ENCODE results near the gene TPP1. TPM values are rescaled to one million over a fixed set of nuclear protein-coding genes. Genes with fewer than 3 reads are reported as not detected.

Gene TPP1
- total and polyA plus RNA-seq, 8 donors, result 60.3 to 264 (median 70.0) TPM

- Histone ChIP-seq H3K4me1 (no peaks in the 10 kb centered on the region), H3K27ac (no peak overlapping the region), H3K9me3 (no peaks in the 10 kb centered on the region), H3K27me3 (peaks cover 0 to 6% of the 10 kb centered on the region in 2 donors), H3K36me3 (peaks cover 0 to 5% of the 10 kb centered on the region in 2 donors), H3K4me3 (no peak overlapping the region)
- no peak for TF ChIP-seq CTCF (IDR thresholded peaks at IDR 0.05)
- DNase-seq (no peak), ATAC-seq (no peak)
- intact Hi-C loops (cut with DNase I), result no loop called here
Measured at GRCh38 chr11:6565988-6566703, 53.1 kb downstream of the TPP1 start.

- TF ChIP-seq CTCF (IDR thresholded peaks at IDR 0.05), result no peak
- intact Hi-C loops (cut with DNase I), result no loop called here
Measured at GRCh38 chr11:6565325-6565724, 53.9 kb downstream of the TPP1 start.

GRCh38 chr11:6563667-6564066 is 55.6 kb downstream of the TPP1 start:
- H3K4me1 ChIP-seq, result no peaks in the 10 kb centered on the region
- H3K27me3 ChIP-seq, result no peaks in the 10 kb centered on the region
- no peaks in the 10 kb centered on the region for H3K9me3 ChIP-seq
- no peak overlapping the region for H3K4me3 ChIP-seq
- no peak for TF ChIP-seq CTCF (IDR thresholded peaks at IDR 0.05)
- H3K36me3 ChIP-seq, result peaks cover 0 to 5% of the 10 kb centered on the region in 2 donors
- ATAC-seq, result no peak
- H3K27ac ChIP-seq, result no peak overlapping the region
- no peak for DNase-seq
- intact Hi-C loops (cut with DNase I), result no loop called here

More at GRCh38 chr11:6565325-6565724, 53.9 kb downstream of the TPP1 start:
- Histone ChIP-seq H3K4me3 (no peak overlapping the region), H3K9me3 (no peaks in the 10 kb centered on the region), H3K36me3 (peaks cover 0 to 5% of the 10 kb centered on the region in 2 donors), H3K27ac (no peak overlapping the region), H3K4me1 (no peaks in the 10 kb centered on the region), H3K27me3 (no peaks in the 10 kb centered on the region)
- DNase-seq (no peak), ATAC-seq (no peak)

- no peaks in the 10 kb centered on the region for H3K27me3 ChIP-seq
- no peak overlapping the region for H3K27ac ChIP-seq
- no peak for TF ChIP-seq CTCF (IDR thresholded peaks at IDR 0.05)
- intact Hi-C loops (cut with DNase I), result no loop called here
- H3K9me3 ChIP-seq, result no peaks in the 10 kb centered on the region
- DNase-seq (no peak), ATAC-seq (no peak)
- H3K36me3 ChIP-seq, result peaks cover 0 to 5% of the 10 kb centered on the region in 2 donors
- H3K4me1 ChIP-seq, result no peaks in the 10 kb centered on the region
- H3K4me3 ChIP-seq, result no peak overlapping the region
Measured at GRCh38 chr11:6563121-6563619, 56.1 kb downstream of the TPP1 start.

Other genes starting within 250 kb of the TPP1 start
- gene SMPD1, start 228.9 kb downstream of the TPP1 start, total RNA-seq, result 10 to 100 TPM; 55.2 to 79.3 TPM
- 10 to 100 TPM; 18.6 to 27.8 (median 22.7) TPM for gene SMPD1, start 228.9 kb downstream of the TPP1 start, polyA plus RNA-seq (ENCODE audit: insufficient read length in 6 of 6)
- gene APBB1, start 200.3 kb downstream of the TPP1 start, total RNA-seq, result 10 to 100 TPM; 30.7 to 32.1 TPM
- gene APBB1, start 200.3 kb downstream of the TPP1 start, polyA plus RNA-seq (ENCODE audit: insufficient read length in 6 of 6), result 10 to 100 TPM; 40.2 to 47.1 (median 44.5) TPM
- under 1 TPM; 0.86 to 0.90 TPM for gene HPX, start 178.4 kb downstream of the TPP1 start, total RNA-seq
- gene HPX, start 178.4 kb downstream of the TPP1 start, polyA plus RNA-seq (ENCODE audit: insufficient read length in 6 of 6), result 10 to 100 TPM in 2 of 6 donors, 1 to 10 TPM in 4; 5.8 to 11.4 (median 7.4) TPM
- 10 to 100 TPM; 20.6 to 24.5 TPM for gene TRIM3, start 145.5 kb downstream of the TPP1 start, total RNA-seq
- gene TRIM3, start 145.5 kb downstream of the TPP1 start, polyA plus RNA-seq (ENCODE audit: insufficient read length in 6 of 6), result 10 to 100 TPM; 22.5 to 35.5 (median 27.4) TPM
- 10 to 100 TPM; 41.3 to 51.0 TPM for gene ARFIP2, start 138.1 kb downstream of the TPP1 start, total RNA-seq
- 10 to 100 TPM; 61.2 to 75.0 (median 67.6) TPM for gene ARFIP2, start 138.1 kb downstream of the TPP1 start, polyA plus RNA-seq (ENCODE audit: insufficient read length in 6 of 6)
- 10 to 100 TPM; 36.8 to 46.4 TPM for gene TIMM10B, start 137.9 kb downstream of the TPP1 start, total RNA-seq
- 10 to 100 TPM; 29.0 to 33.0 (median 30.2) TPM for gene TIMM10B, start 137.9 kb downstream of the TPP1 start, polyA plus RNA-seq (ENCODE audit: insufficient read length in 6 of 6)
- 10 to 100 TPM in 1 of 2 donors, 1 to 10 TPM in 1; 7.1 to 12.5 TPM for gene DNHD1, start 122.1 kb downstream of the TPP1 start, total RNA-seq
- 10 to 100 TPM; 14.3 to 18.6 (median 16.1) TPM for gene DNHD1, start 122.1 kb downstream of the TPP1 start, polyA plus RNA-seq (ENCODE audit: insufficient read length in 6 of 6)
- 10 to 100 TPM; 18.0 to 19.5 TPM for gene RRP8, start 15.8 kb downstream of the TPP1 start, total RNA-seq
- 10 to 100 TPM; 17.0 to 24.4 (median 22.2) TPM for gene RRP8, start 15.8 kb downstream of the TPP1 start, polyA plus RNA-seq (ENCODE audit: insufficient read length in 6 of 6)
- gene ILK, start 15.6 kb downstream of the TPP1 start, total RNA-seq, result 100 to 1,000 TPM; 155 to 165 TPM
- 100 to 1,000 TPM; 146 to 158 (median 152) TPM for gene ILK, start 15.6 kb downstream of the TPP1 start, polyA plus RNA-seq (ENCODE audit: insufficient read length in 6 of 6)
- gene TAF10, start 7.2 kb downstream of the TPP1 start, total RNA-seq, result 100 to 1,000 TPM; 127 TPM
- 10 to 100 TPM; 44.6 to 72.1 (median 59.1) TPM for gene TAF10, start 7.2 kb downstream of the TPP1 start, polyA plus RNA-seq (ENCODE audit: insufficient read length in 6 of 6)
- gene DCHS1, start 36.4 kb upstream of the TPP1 start, total RNA-seq, result 10 to 100 TPM; 15.4 to 18.9 TPM
- gene DCHS1, start 36.4 kb upstream of the TPP1 start, polyA plus RNA-seq (ENCODE audit: insufficient read length in 6 of 6), result 10 to 100 TPM; 32.8 to 49.5 (median 40.9) TPM
- 10 to 100 TPM; 47.6 to 51.6 TPM for gene MRPL17, start 63.9 kb upstream of the TPP1 start, total RNA-seq
- gene MRPL17, start 63.9 kb upstream of the TPP1 start, polyA plus RNA-seq (ENCODE audit: insufficient read length in 6 of 6), result 10 to 100 TPM; 45.0 to 57.3 (median 51.7) TPM
- gene OR2AG2, start 152.6 kb upstream of the TPP1 start, total RNA-seq, result under 1 TPM; 0.13 to 0.20 TPM
- gene OR2AG2, start 152.6 kb upstream of the TPP1 start, polyA plus RNA-seq (ENCODE audit: insufficient read length in 6 of 6), result under 1 TPM in 2 of 6 donors, not detected in 4; 0.06 to 0.08 TPM
- gene OR2AG1, start 163.6 kb upstream of the TPP1 start, total RNA-seq, result not detected
- under 1 TPM in 5 of 6 donors, not detected in 1; 0.03 to 0.06 (median 0.05) TPM for gene OR2AG1, start 163.6 kb upstream of the TPP1 start, polyA plus RNA-seq (ENCODE audit: insufficient read length in 6 of 6)
- under 1 TPM; 0.15 to 0.18 TPM for gene OR6A2, start 180.3 kb upstream of the TPP1 start, total RNA-seq
- gene OR6A2, start 180.3 kb upstream of the TPP1 start, polyA plus RNA-seq (ENCODE audit: insufficient read length in 6 of 6), result not detected
- gene OR10A5, start 226.3 kb upstream of the TPP1 start, total RNA-seq, result not detected
- not detected for gene OR10A5, start 226.3 kb upstream of the TPP1 start, polyA plus RNA-seq (ENCODE audit: insufficient read length in 6 of 6)
- not detected for gene OR10A2, start 243.6 kb upstream of the TPP1 start, total RNA-seq
- gene OR10A2, start 243.6 kb upstream of the TPP1 start, polyA plus RNA-seq (ENCODE audit: insufficient read length in 6 of 6), result under 1 TPM in 2 of 6 donors, not detected in 4; 0.04 to 0.06 TPM

Measured in left lung (tissue), 10 donors.